SK-N-SH treated with all-trans-retinoic acid at 6 μM for 48 hours (cell line): ENCODE results near the gene MRPS18B.

Experiments used
- ATAC-seq: fragments of 200-7000 bp; cut with Tn5 transposase; 3 replicates; pipeline ENCODE4 v1.9.1; 2020; ENCODE audit warnings: mild to moderate bottlenecking, moderate library complexity
- ARNTL ChIP-seq: fragments of 450-650 bp; formaldehyde crosslinking; IDR thresholded peaks from 2 replicates; pipeline ENCODE4 v1.5.0; 2020; ENCODE audit warnings: low read depth, mild to moderate bottlenecking, moderate library complexity, borderline replicate concordance
- BACH2 ChIP-seq: fragments of 250-450 bp; sonication (Bioruptor Pico); IDR thresholded peaks from 2 replicates; pipeline ENCODE4 v1.9.0; 2021; ENCODE audit warnings: mild to moderate bottlenecking, borderline replicate concordance
- CSDC2 ChIP-seq: fragments of 250-450 bp; sonication (Bioruptor Pico); IDR thresholded peaks from 2 replicates; pipeline ENCODE4 v1.5.0; 2020; ENCODE audit warnings: mild to moderate bottlenecking, moderate library complexity
- ESRRG ChIP-seq: fragments of 250-450 bp; sonication (Bioruptor Pico); IDR thresholded peaks from 2 replicates; pipeline ENCODE4 v1.6.1; 2021; ENCODE audit warnings: mild to moderate bottlenecking
- GLIS3 ChIP-seq: fragments of 250-450 bp; sonication (Bioruptor Pico); IDR thresholded peaks from 2 replicates; pipeline ENCODE4 v1.5.0; 2020; ENCODE audit warnings: mild to moderate bottlenecking, moderate library complexity
- ISL1 ChIP-seq: fragments of 250-450 bp; sonication (Bioruptor Pico); IDR thresholded peaks from 2 replicates; pipeline ENCODE4 v2.1.2; 2022; ENCODE audit warnings: mild to moderate bottlenecking, moderate library complexity
- OSR1 ChIP-seq: fragments of 250-450 bp; sonication (Bioruptor Pico); IDR thresholded peaks from 2 replicates; pipeline ENCODE4 v1.8.0; 2022; ENCODE audit warnings: moderate library complexity, mild to moderate bottlenecking, inconsistent platforms
- PPARA ChIP-seq: fragments of 250-450 bp; sonication (Bioruptor Pico); IDR thresholded peaks from 2 replicates; pipeline ENCODE4 v1.5.0; 2020; ENCODE audit warnings: mild to moderate bottlenecking, borderline replicate concordance
- SNAI2 ChIP-seq: fragments of 250-450 bp; sonication (Bioruptor Pico); IDR thresholded peaks from 2 replicates; pipeline ENCODE4 v1.5.0; 2020; ENCODE audit warnings: mild to moderate bottlenecking, moderate library complexity
- ZC3H10 ChIP-seq: fragments of 250-450 bp; sonication (Bioruptor Pico); IDR thresholded peaks from 2 replicates; pipeline ENCODE4 v1.5.1; 2021; ENCODE audit warnings: mild to moderate bottlenecking, moderate library complexity
- ZFP3 ChIP-seq: fragments of 250-450 bp; sonication (Bioruptor Pico); IDR thresholded peaks from 2 replicates; pipeline ENCODE4 v1.5.0; 2020; ENCODE audit warnings: mild to moderate bottlenecking, moderate library complexity
- ZFP30 ChIP-seq: fragments of 450-650 bp; formaldehyde crosslinking; IDR thresholded peaks from 2 replicates; pipeline ENCODE4 v1.5.0; 2022; ENCODE audit warnings: mild to moderate bottlenecking, moderate library complexity
- ZNF565 ChIP-seq: fragments of 450-650 bp; formaldehyde crosslinking; conservative IDR thresholded peaks from 2 replicates; pipeline ENCODE4 v1.5.0; 2020; ENCODE audit warnings: low read depth, mild to moderate bottlenecking, moderate library complexity
- ZNF70 ChIP-seq: fragments of 450-650 bp; formaldehyde crosslinking; IDR thresholded peaks from 2 replicates; pipeline ENCODE4 v1.5.0; 2020; ENCODE audit warnings: mild to moderate bottlenecking, moderate library complexity
- ZNF8 ChIP-seq: fragments of 450-650 bp; formaldehyde crosslinking; IDR thresholded peaks from 2 replicates; pipeline ENCODE4 v1.5.0; 2020; ENCODE audit warnings: mild to moderate bottlenecking, moderate library complexity
- TF ChIP-seq, protein P1 (sequence below): fragments of 250-450 bp; sonication (Bioruptor Pico); IDR thresholded peaks from 2 replicates; pipeline ENCODE4 v1.8.0; 2020; ENCODE audit warnings: mild to moderate bottlenecking, moderate library complexity, borderline replicate concordance
- TF ChIP-seq, protein P2 (sequence below): fragments of 250-450 bp; sonication (Bioruptor Pico); IDR thresholded peaks from 2 replicates; pipeline ENCODE4 v1.5.0; 2020; ENCODE audit warnings: mild to moderate bottlenecking, moderate library complexity
- TF ChIP-seq, protein P3 (sequence below): fragments of 250-450 bp; sonication (Bioruptor Pico); IDR thresholded peaks from 2 replicates; pipeline ENCODE4 v1.8.0; 2021; ENCODE audit warnings: low read depth, mild to moderate bottlenecking, moderate library complexity, borderline replicate concordance
- TF ChIP-seq, protein P4 (sequence below): fragments of 250-450 bp; sonication (Bioruptor Pico); IDR thresholded peaks from 2 replicates; pipeline ENCODE4 v1.5.1; 2020; ENCODE audit warnings: low read depth, mild to moderate bottlenecking, moderate library complexity
- TF ChIP-seq, protein P5 (sequence below): fragments of 250-450 bp; sonication (Bioruptor Pico); IDR thresholded peaks from 2 replicates; pipeline ENCODE4 v1.5.1; 2021; ENCODE audit warnings: mild to moderate bottlenecking, moderate library complexity

MRPS18B gene

DNA sequence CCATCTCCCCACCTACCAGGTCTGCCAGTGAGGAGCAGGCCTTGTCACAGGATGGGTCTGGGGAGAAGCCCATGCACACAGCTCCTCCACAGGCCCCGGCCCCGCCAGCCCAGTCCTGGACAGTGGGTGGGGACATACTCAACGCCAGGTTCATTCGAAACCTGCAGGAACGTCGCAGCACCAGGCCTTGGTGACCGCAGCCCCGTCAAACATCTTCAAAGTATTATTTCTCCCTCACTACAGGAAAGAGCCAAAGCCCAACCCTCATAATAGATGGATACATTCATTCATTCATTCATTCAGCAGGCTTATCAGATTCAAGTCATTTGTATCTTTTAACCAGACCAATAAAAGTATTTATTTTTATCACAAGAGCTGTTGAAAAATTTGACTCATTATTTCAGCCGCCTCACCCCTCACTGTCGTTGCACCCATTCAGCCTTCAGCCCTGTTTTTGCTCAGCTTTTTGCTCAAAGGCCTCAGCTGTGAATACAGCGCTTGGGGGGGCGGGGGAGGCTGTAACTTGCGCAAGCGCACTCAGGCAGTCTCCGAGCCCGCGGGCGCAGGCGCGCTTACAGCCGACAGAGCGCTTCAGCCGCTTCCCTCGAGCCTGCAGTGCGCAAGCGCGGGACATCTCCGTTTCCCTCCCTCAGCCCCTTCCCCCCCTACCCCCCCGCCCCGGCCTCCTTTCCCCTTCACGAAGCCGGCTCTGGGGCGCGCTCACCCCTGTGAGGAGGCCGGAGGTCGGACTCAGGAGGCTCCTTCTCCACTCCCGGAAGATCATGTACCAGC, 29.0 kb downstream of the MRPS18B start, which contains the start of gene C6orf136:
C6orf136 (plus strand) TSS at position 684 of the 792 bp plus-strand sequence; CDS start at position 783, 99 bp downstream.
- ATAC-seq: peak; percentile 82
- TF ChIP-seq ZNF70 (CRISPR knock-in tag) (no peak), ISL1 (no peak), BACH2 (CRISPR knock-in tag) (no peak), ZNF8 (CRISPR knock-in tag) (no peak), GLIS3 (CRISPR knock-in tag) (no peak), ZFP30 (CRISPR knock-in tag) (no peak), ZNF565 (CRISPR knock-in tag) (no peak), ESRRG (CRISPR knock-in tag) (no peak), SNAI2 (no peak), OSR1 (CRISPR knock-in tag) (no peak)
- TF ChIP-seq, protein P1, sequence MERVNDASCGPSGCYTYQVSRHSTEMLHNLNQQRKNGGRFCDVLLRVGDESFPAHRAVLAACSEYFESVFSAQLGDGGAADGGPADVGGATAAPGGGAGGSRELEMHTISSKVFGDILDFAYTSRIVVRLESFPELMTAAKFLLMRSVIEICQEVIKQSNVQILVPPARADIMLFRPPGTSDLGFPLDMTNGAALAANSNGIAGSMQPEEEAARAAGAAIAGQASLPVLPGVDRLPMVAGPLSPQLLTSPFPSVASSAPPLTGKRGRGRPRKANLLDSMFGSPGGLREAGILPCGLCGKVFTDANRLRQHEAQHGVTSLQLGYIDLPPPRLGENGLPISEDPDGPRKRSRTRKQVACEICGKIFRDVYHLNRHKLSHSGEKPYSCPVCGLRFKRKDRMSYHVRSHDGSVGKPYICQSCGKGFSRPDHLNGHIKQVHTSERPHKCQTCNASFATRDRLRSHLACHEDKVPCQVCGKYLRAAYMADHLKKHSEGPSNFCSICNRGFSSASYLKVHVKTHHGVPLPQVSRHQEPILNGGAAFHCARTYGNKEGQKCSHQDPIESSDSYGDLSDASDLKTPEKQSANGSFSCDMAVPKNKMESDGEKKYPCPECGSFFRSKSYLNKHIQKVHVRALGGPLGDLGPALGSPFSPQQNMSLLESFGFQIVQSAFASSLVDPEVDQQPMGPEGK: no peak
- TF ChIP-seq, protein P2, sequence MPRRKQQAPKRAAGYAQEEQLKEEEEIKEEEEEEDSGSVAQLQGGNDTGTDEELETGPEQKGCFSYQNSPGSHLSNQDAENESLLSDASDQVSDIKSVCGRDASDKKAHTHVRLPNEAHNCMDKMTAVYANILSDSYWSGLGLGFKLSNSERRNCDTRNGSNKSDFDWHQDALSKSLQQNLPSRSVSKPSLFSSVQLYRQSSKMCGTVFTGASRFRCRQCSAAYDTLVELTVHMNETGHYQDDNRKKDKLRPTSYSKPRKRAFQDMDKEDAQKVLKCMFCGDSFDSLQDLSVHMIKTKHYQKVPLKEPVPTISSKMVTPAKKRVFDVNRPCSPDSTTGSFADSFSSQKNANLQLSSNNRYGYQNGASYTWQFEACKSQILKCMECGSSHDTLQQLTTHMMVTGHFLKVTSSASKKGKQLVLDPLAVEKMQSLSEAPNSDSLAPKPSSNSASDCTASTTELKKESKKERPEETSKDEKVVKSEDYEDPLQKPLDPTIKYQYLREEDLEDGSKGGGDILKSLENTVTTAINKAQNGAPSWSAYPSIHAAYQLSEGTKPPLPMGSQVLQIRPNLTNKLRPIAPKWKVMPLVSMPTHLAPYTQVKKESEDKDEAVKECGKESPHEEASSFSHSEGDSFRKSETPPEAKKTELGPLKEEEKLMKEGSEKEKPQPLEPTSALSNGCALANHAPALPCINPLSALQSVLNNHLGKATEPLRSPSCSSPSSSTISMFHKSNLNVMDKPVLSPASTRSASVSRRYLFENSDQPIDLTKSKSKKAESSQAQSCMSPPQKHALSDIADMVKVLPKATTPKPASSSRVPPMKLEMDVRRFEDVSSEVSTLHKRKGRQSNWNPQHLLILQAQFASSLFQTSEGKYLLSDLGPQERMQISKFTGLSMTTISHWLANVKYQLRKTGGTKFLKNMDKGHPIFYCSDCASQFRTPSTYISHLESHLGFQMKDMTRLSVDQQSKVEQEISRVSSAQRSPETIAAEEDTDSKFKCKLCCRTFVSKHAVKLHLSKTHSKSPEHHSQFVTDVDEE: no peak
- TF ChIP-seq, protein P3, sequence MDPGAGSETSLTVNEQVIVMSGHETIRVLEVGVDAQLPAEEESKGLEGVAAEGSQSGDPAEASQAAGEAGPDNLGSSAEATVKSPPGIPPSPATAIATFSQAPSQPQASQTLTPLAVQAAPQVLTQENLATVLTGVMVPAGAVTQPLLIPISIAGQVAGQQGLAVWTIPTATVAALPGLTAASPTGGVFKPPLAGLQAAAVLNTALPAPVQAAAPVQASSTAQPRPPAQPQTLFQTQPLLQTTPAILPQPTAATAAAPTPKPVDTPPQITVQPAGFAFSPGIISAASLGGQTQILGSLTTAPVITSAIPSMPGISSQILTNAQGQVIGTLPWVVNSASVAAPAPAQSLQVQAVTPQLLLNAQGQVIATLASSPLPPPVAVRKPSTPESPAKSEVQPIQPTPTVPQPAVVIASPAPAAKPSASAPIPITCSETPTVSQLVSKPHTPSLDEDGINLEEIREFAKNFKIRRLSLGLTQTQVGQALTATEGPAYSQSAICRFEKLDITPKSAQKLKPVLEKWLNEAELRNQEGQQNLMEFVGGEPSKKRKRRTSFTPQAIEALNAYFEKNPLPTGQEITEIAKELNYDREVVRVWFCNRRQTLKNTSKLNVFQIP (CRISPR knock-in tag): no peak
- TF ChIP-seq, protein P4, sequence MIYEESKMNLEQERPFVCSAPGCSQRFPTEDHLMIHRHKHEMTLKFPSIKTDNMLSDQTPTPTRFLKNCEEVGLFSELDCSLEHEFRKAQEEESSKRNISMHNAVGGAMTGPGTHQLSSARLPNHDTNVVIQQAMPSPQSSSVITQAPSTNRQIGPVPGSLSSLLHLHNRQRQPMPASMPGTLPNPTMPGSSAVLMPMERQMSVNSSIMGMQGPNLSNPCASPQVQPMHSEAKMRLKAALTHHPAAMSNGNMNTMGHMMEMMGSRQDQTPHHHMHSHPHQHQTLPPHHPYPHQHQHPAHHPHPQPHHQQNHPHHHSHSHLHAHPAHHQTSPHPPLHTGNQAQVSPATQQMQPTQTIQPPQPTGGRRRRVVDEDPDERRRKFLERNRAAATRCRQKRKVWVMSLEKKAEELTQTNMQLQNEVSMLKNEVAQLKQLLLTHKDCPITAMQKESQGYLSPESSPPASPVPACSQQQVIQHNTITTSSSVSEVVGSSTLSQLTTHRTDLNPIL (CRISPR knock-in tag): no peak

DNA sequence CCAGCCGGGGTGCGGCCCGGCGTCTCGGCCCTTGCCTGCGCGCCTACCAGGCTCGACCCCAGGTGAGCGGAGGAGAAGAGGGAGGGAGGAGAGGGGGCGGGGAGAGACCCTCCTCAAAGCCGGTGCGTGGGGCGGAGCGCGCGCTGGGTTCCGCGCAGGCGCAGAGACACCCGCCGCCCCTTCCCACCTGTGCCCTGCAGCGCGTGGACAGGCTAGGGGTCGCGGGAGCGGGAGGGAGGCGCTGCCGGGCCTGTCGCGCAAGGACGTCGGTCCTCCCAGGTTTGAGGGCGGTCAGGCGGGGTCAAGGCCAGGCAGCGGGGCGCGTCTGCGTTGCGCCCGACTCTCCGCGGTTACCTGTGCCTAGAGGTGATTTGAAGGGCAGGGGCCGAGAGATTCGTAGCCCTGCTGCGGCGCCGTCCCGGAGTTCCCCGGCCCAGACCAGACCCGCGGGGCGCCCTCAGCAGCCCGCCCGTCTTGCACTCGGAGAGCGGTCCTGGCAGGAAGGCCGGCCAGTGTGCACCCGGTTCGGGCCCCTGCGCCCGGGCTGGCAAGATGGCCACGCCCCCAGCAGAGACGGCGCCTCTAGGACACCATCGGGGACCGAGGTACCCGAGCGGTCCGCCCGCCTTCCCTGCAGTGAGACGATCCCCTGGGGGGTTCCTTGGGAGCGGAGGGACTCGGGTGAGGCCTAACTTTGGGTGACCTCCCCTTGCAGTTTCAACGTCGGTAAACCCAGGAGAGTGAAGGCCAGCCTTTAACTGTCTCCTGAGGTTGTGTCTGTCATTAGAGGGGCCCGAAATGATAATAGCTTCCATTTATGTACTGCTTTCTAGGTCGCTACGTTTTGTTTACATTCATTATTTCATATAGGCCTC, 29.8 kb downstream of the MRPS18B start:
- 0 out of 2 replicates have a peak, but pooled peaks have one; percentile 20 for TF ChIP-seq ZFP30 (CRISPR knock-in tag)
- TF ChIP-seq, protein P1: no peak
- peak; percentile 89 for ATAC-seq

DNA sequence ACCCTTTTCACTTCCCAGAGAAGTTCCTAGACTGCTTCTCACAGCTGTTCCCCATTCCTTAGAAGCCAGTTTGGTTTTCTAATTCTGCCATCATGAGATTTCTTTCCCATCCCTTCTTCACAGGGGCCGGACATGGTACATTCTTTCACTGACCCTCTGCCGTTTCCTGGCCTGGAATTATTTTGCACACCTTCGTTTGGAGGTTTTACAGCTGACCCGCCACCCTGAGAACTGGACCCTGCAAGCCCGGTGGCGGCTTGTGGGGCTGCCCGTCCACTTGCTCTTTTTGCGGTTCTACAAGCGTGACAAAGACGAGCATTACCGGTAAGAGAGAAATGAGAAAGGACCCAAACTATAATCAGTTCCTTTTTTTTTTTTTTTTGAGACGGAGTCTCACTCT, 33.5 kb downstream of the MRPS18B start:
- no peak for ATAC-seq
- no peak for TF ChIP-seq ZNF70 (CRISPR knock-in tag)
- no peak for TF ChIP-seq ZFP30 (CRISPR knock-in tag)
- no peak for TF ChIP-seq ARNTL
- TF ChIP-seq ZNF8 (CRISPR knock-in tag): no peak
- no peak for TF ChIP-seq ESRRG (CRISPR knock-in tag)
- TF ChIP-seq ZFP3 (CRISPR knock-in tag): no peak
- TF ChIP-seq, protein P1: no peak
- no peak for TF ChIP-seq SNAI2
- TF ChIP-seq ZC3H10: no peak
- no peak for TF ChIP-seq CSDC2 (CRISPR knock-in tag)
- no peak for TF ChIP-seq OSR1 (CRISPR knock-in tag)
- TF ChIP-seq, protein P4 (CRISPR knock-in tag): no peak
- TF ChIP-seq GLIS3 (CRISPR knock-in tag): no peak
- TF ChIP-seq PPARA (CRISPR knock-in tag): no peak
- TF ChIP-seq, protein P5, sequence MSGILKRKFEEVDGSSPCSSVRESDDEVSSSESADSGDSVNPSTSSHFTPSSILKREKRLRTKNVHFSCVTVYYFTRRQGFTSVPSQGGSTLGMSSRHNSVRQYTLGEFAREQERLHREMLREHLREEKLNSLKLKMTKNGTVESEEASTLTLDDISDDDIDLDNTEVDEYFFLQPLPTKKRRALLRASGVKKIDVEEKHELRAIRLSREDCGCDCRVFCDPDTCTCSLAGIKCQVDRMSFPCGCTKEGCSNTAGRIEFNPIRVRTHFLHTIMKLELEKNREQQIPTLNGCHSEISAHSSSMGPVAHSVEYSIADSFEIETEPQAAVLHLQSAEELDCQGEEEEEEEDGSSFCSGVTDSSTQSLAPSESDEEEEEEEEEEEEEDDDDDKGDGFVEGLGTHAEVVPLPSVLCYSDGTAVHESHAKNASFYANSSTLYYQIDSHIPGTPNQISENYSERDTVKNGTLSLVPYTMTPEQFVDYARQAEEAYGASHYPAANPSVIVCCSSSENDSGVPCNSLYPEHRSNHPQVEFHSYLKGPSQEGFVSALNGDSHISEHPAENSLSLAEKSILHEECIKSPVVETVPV (CRISPR knock-in tag): no peak
